ENCODE measurements around the gene NOG.

Gene NOG

DNA sequence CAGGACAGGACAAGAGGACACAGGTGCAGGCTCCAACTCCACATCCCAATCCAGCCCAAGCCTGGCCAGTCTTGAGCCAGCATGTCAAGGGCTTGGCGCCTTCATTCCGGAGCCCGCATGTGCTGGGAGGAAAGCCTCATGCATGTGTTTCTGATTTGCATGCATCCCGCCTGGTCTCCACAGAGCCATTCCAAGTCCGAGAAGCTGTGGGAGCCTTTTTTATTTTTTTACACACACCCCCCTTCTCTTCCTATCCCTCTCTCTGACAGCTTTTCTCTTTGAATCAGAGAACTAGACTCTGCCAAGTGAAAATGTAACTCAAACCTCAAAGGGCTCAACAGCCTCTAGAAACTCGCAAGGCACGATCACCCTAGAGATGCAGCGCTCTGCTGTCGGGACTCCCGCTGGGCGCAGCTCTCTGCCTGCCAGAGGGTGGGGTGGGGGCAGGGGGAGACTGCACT lies 45.1 kb downstream of the NOG start:
- no peak for DNase-seq (ENCODE audit: low spot score)

DNA sequence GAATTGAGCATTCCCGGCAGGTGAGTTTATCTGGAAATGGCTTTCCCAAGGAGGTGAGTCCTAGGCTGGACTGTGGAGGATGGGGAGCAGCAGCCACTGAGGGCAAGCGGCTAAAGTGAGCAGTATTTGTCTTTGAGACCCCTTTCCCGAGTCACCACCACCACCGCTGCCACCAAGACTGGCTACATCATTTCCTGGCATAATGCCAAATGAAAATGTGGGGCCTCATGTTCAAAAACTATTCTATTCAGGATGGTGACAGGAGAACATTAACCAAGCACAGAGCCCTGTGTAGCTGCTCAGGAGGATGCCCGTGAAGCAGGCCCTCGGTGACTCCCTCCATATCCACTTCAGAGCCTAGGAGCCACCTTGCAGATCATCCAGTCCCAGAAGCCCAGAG lies 46.0 kb downstream of the NOG start:
- no peak for DNase-seq (ENCODE audit: low spot score)

DNA sequence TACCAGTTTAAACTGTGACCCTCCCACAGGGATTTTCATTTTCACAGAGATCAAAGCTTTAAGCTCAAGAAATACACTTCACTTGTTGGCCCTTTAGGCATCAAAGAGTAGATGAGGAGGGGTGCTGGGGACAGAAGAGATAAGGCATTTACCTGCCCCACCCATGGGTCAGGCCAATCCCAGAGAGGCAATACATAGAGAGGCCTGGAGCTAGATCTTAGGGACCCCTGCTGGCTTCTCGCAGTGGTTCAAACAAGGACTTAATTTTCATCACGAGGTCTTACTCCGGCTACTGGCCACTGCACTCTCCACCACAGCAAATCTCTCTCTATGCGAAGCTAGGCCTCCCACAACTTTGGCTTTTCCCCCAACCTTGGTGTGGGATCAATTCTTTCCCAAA lies 46.6 kb downstream of the NOG start:
- no peak for DNase-seq (ENCODE audit: low spot score)

DNA sequence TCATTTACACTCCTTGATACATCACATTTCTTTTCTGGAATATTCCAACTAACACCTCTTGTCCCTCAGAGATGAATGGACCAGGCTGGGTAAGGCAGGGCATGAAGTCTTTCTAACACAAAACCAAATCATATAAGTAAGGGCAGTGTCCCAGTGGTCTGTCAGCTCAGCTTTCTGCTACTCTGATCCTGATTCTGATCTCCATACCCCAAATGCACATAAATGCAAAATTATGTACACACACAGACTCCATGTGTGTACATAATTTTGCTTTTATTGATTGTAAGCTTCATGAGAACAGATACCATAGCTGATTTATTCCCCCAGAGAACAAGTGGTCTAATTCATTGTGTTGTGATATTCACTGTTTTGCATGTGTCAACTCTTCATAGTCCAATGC lies 47.9 kb downstream of the NOG start:
- no peak for DNase-seq (ENCODE audit: low spot score)

DNA sequence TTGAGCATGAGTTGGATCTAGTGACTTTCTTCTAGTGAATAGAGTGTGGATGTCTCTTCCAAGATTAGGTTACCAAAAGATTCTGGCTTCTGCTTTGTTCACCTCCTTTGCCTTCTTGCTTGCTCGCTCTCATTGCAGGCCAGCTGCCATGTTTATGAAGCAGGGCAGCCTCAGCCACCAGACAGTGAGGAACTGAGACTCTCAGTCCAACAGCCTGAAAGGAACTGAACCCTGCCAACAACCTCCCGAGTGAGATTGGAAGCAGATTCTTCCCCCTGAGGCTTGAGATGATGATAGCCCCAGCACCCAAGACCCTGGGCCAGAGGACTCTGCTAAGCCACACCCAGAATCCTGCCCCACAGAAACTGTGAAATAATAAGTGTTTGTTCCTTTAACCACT lies 48.4 kb downstream of the NOG start:
- no peak for DNase-seq (ENCODE audit: low spot score)

DNA sequence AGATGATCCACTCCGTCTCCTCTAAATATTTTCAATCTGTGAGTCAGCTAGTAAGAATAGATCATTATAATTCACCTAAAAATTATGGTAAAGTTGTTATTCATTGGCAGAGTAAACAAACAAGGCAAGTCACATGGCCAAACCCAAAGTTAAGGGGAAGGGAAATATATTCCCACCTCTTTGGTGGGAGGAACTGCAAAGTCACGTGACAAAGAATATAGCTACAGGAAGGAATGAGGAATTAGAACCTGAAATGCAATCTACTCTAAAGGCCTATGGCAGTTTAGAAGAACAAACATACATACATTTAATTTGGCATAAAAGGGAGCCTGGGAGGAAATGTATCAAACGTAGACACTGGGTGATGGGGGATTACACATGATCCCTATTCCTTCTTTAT lies 48.9 kb downstream of the NOG start:
- DNase-seq (ENCODE audit: low spot score), result no peak

Measured in kidney capillary endothelial cell (primary cell).